Spleen (tissue), 7 donors: ENCODE measurements around the gene SPINK2.

Experiments
- CTCF ChIP-seq, 11 experiments: fragments of 200-600 bp in 7 of 11; fragments of 450-650 bp in 4 of 11; sonication (generic) in 4 of 11; IDR thresholded peaks in 8 of 11; conservative IDR thresholded peaks in 3 of 11; 1 replicate in 7 of 11; 2 replicates in 4 of 11; pipeline versions ENCODE4 v1.4.0 to v1.8.0; 2016 to 2021; ENCODE audit warnings: antibody characterized with exemption in 11 of 11, inconsistent platforms in 4 of 11, mild to moderate bottlenecking in 1 of 11
- POLR2A ChIP-seq, 3 donors: fragments of 450-650 bp; IDR thresholded peaks; one replicate each; pipeline ENCODE4 v1.5.1; 2017; ENCODE audit warnings: antibody characterized with exemption in 3 of 3, mild to moderate bottlenecking in 1 of 3
- POLR2AphosphoS5 ChIP-seq, 3 donors: sonication (generic); formaldehyde crosslinking; IDR thresholded peaks; one replicate each; pipeline ENCODE4 v1.5.1; 2017; ENCODE audit warnings: antibody characterized with exemption in 3 of 3
- donor health status: DM: no; HTN: no; CAD: no; lungs with moderate emphysema.
- donor health status: DM: no; HTN: no; CAD: no.
- donor health status: DM: no; HTN: no; CAD: no.

DNA sequence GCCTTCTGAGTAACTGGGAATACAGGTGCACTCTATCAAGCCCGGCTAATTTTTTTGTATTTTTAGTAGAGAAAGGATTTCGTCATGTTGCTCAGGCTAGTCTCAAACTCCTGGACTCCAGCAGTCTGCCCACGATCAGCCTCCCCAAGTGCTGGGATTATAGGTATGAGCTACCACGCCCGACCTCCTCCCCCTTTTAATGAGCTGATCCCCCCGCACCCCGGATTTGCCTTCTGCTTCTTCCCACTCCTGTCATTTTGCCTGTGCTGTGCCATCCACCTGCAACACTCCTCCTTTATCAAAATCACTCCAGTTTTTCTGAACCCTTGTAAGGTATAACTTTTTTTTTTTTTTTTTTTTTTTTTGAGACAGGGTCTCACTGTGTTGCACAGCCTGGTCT is 33.4 kb downstream of the SPINK2 start:
- TF ChIP-seq CTCF (IDR thresholded peaks at IDR 0.05 in 8 of 11, conservative IDR thresholded peaks at IDR 0.05 in 3 of 11) (no peak), POLR2A (IDR thresholded peaks at IDR 0.05) (no peak), POLR2AphosphoS5 (IDR thresholded peaks at IDR 0.05) (no peak)
